HUES48 (cell line): ENCODE measurements around the gene UST.
"Not testable (repeated sequence)": the region's sequence is repeated elsewhere in the genome, so short reads cannot be mapped to it uniquely, and the experiment has no call there.

Experiments
- H3K27ac ChIP-seq: one replicate; pipeline ENCODE4 v1.7.0; 2013; ENCODE audit warnings: low read depth, low read length, inconsistent platforms
- H3K27me3 ChIP-seq: 2 replicates; pipeline ENCODE4 v1.6.1; 2013; ENCODE audit warnings: mild to moderate bottlenecking, low read length; ENCODE audit not compliant: control insufficient read depth, insufficient read depth
- H3K36me3 ChIP-seq: 2 replicates; pipeline ENCODE4 v1.6.1; 2013; ENCODE audit warnings: low read length; ENCODE audit not compliant: control insufficient read depth, insufficient read depth
- H3K4me1 ChIP-seq: 2 replicates; pipeline ENCODE4 v1.6.1; 2013; ENCODE audit warnings: mild to moderate bottlenecking, low read length; ENCODE audit not compliant: control insufficient read depth, insufficient read depth
- H3K4me3 ChIP-seq: 2 replicates; pipeline ENCODE4 v1.5.1; 2013; ENCODE audit warnings: mild to moderate bottlenecking, low read depth, low read length
- H3K9ac ChIP-seq: 2 replicates; pipeline ENCODE4 v1.6.1; 2013; ENCODE audit warnings: mild to moderate bottlenecking, low read depth, low read length, moderate library complexity
- H3K9me3 ChIP-seq: 2 replicates; pipeline ENCODE4 v1.6.1; 2013; ENCODE audit warnings: low read length; ENCODE audit not compliant: control insufficient read depth, insufficient read depth

UST gene

GRCh38 chr6:148952147-148953035 lies 205.6 kb downstream of the UST start:
- Histone ChIP-seq H3K4me3 (no peak overlapping the region), H3K9me3 (no peaks in the 10 kb centered on the region), H3K4me1 (peaks cover 15% of the 10 kb centered on the region), H3K36me3 (peaks cover 27% of the 10 kb centered on the region), H3K27me3 (no peaks in the 10 kb centered on the region), H3K27ac (no peak overlapping the region), H3K9ac (no peak overlapping the region)

GRCh38 chr6:148954461-148954860 lies 207.6 kb downstream of the UST start:
- H3K9me3 ChIP-seq: no peaks in the 10 kb centered on the region
- no peaks in the 10 kb centered on the region for H3K27me3 ChIP-seq
- no peak overlapping the region for H3K27ac ChIP-seq
- peaks cover 12% of the 10 kb centered on the region; the same call in 1 of the 2 replicates for H3K4me1 ChIP-seq
- H3K36me3 ChIP-seq: peaks cover 27% of the 10 kb centered on the region
- H3K9ac ChIP-seq: no peak overlapping the region
- no peak overlapping the region for H3K4me3 ChIP-seq

GRCh38 chr6:148954934-148955333 lies 208.1 kb downstream of the UST start:
- Histone ChIP-seq H3K36me3 (peaks cover 27% of the 10 kb centered on the region), H3K9ac (no peak overlapping the region), H3K27ac (no peak overlapping the region), H3K4me1 (peaks cover 8% of the 10 kb centered on the region; the same call in 1 of the 2 replicates), H3K9me3 (no peaks in the 10 kb centered on the region), H3K4me3 (no peak overlapping the region), H3K27me3 (no peaks in the 10 kb centered on the region)

GRCh38 chr6:148955441-148955840 lies 208.6 kb downstream of the UST start:
- peaks cover 27% of the 10 kb centered on the region for H3K36me3 ChIP-seq

GRCh38 chr6:148956163-148956562 lies 209.3 kb downstream of the UST start:
- not testable (repeated sequence) for H3K9me3 ChIP-seq, H3K27ac ChIP-seq, H3K9ac ChIP-seq, H3K27me3 ChIP-seq, H3K4me3 ChIP-seq
- Histone ChIP-seq H3K4me1 (peaks cover 11% of the 10 kb centered on the region; the same call in 1 of the 2 replicates), H3K36me3 (peaks cover 27% of the 10 kb centered on the region)

More at GRCh38 chr6:148955441-148955840, 208.6 kb downstream of the UST start:
- H3K9ac ChIP-seq: no peak overlapping the region
- H3K4me1 ChIP-seq: 0 out of 2 replicates have a peak, but pooled peaks cover 7% of the 10 kb centered on the region
- H3K4me3 ChIP-seq: no peak overlapping the region
- H3K27me3 ChIP-seq: no peaks in the 10 kb centered on the region
- no peak overlapping the region for H3K27ac ChIP-seq
- H3K9me3 ChIP-seq: no peaks in the 10 kb centered on the region

- Histone ChIP-seq H3K27ac (no peak overlapping the region), H3K36me3 (peaks cover 27% of the 10 kb centered on the region), H3K9ac (no peak overlapping the region), H3K4me3 (no peak overlapping the region), H3K9me3 (no peaks in the 10 kb centered on the region), H3K27me3 (no peaks in the 10 kb centered on the region), H3K4me1 (peaks cover 16% of the 10 kb centered on the region; the same call in 1 of the 2 replicates)
Observed at GRCh38 chr6:148957752-148958151, 210.9 kb downstream of the UST start.

GRCh38 chr6:148959008-148959407 lies 212.2 kb downstream of the UST start:
- Histone ChIP-seq H3K4me1 (peaks cover 28% of the 10 kb centered on the region), H3K9me3 (no peaks in the 10 kb centered on the region), H3K36me3 (peaks cover 25% of the 10 kb centered on the region), H3K27ac (no peak overlapping the region), H3K4me3 (no peak overlapping the region), H3K27me3 (no peaks in the 10 kb centered on the region), H3K9ac (no peak overlapping the region)

- peaks cover 30% of the 10 kb centered on the region for H3K4me1 ChIP-seq
- no peak overlapping the region for H3K4me3 ChIP-seq
- H3K36me3 ChIP-seq: peaks cover 24% of the 10 kb centered on the region
- no peaks in the 10 kb centered on the region for H3K27me3 ChIP-seq
- H3K27ac ChIP-seq: no peak overlapping the region
- no peak overlapping the region for H3K9ac ChIP-seq
- no peaks in the 10 kb centered on the region for H3K9me3 ChIP-seq
Observed at GRCh38 chr6:148959501-148959900, 212.7 kb downstream of the UST start.

- H3K27me3 ChIP-seq: no peaks in the 10 kb centered on the region
- H3K4me3 ChIP-seq: no peak overlapping the region
- peaks cover 6% of the 10 kb centered on the region for H3K36me3 ChIP-seq
- no peak overlapping the region for H3K27ac ChIP-seq
- H3K9me3 ChIP-seq: no peaks in the 10 kb centered on the region
- no peak overlapping the region for H3K9ac ChIP-seq
- H3K4me1 ChIP-seq: peaks cover 41% of the 10 kb centered on the region
Observed at GRCh38 chr6:148962854-148963515, 216.2 kb downstream of the UST start.

- H3K9ac ChIP-seq: no peak overlapping the region; the same call in 1 of the 2 replicates
- H3K4me3 ChIP-seq: no peak overlapping the region
- H3K36me3 ChIP-seq: peaks cover 6% of the 10 kb centered on the region
- H3K9me3 ChIP-seq: no peaks in the 10 kb centered on the region
- H3K27me3 ChIP-seq: no peaks in the 10 kb centered on the region
- H3K4me1 ChIP-seq: peaks cover 43% of the 10 kb centered on the region
- no peak overlapping the region for H3K27ac ChIP-seq
Observed at GRCh38 chr6:148963738-148964137, 216.9 kb downstream of the UST start.

GRCh38 chr6:148964467-148964866 lies 217.6 kb downstream of the UST start:
- H3K27me3 ChIP-seq: no peaks in the 10 kb centered on the region
- H3K9ac ChIP-seq: no peak overlapping the region
- peaks cover 44% of the 10 kb centered on the region for H3K4me1 ChIP-seq
- H3K9me3 ChIP-seq: no peaks in the 10 kb centered on the region
- H3K27ac ChIP-seq: no peak overlapping the region
- peaks cover 6% of the 10 kb centered on the region for H3K36me3 ChIP-seq
- H3K4me3 ChIP-seq: no peak overlapping the region
